Right atrium auricular region (tissue), 2 donors: ENCODE results near the gene TRIM40. TPM values are rescaled to one million over a fixed set of nuclear protein-coding genes. Genes with fewer than 3 reads are reported as not detected.

Experiments used
- DNase-seq: peaks from one replicate; pipeline ENCODE4 v3.0.0-alpha.2; 2019; ENCODE audit warnings: low spot score
- H3K27ac ChIP-seq, 2 donors: fragments of 200-600 bp; sonication (generic); 1 replicate in 1 of 2; 2 replicates in 1 of 2; pipeline ENCODE4 v1.5.1; 2016 to 2019
- H3K27me3 ChIP-seq, 2 donors: fragments of 200-600 bp; sonication (generic); one replicate each; pipeline versions ENCODE4 v1.5.1 to v1.6.0; 2017 to 2019
- H3K36me3 ChIP-seq: fragments of 200-600 bp; sonication (generic); one replicate; pipeline ENCODE4 v1.5.1; 2016
- H3K4me1 ChIP-seq, 2 donors: fragments of 200-600 bp; sonication (generic); one replicate each; pipeline versions ENCODE4 v1.5.1 to v1.6.0; 2017 to 2019
- H3K4me3 ChIP-seq, 2 donors: fragments of 200-600 bp; sonication (generic); 1 replicate in 1 of 2; 2 replicates in 1 of 2; pipeline ENCODE4 v1.5.1; 2017 to 2019; ENCODE audit warnings: mild to moderate bottlenecking in 1 of 2, moderate library complexity in 1 of 2
- H3K9me3 ChIP-seq, 2 donors: fragments of 200-600 bp; sonication (generic); one replicate each; pipeline ENCODE4 v1.5.1; 2019
- CTCF ChIP-seq, 2 donors: fragments of 200-600 bp; sonication (generic); IDR thresholded peaks; one replicate each; pipeline ENCODE4 v1.5.1; 2019; ENCODE audit warnings: antibody characterized with exemption in 2 of 2
- total RNA-seq, 2 donors: library from RNA; depleted of rRNA; stranded (reverse); fragments of >200 nt; gene quantifications; one replicate each; pipeline ENCODE4 v1.1.0, GENCODE V29; 2016

The TRIM40 gene
- total RNA-seq, 2 donors from 2014 or later: not detected

- Histone ChIP-seq H3K27me3 (no peaks in the 10 kb centered on the region), H3K9me3 (no peaks in the 10 kb centered on the region), H3K4me1 (no peaks in the 10 kb centered on the region), H3K4me3 (no peak overlapping the region), H3K36me3 (no peaks in the 10 kb centered on the region), H3K27ac (no peak overlapping the region)
- DNase-seq: no peak
- no peak for TF ChIP-seq CTCF (IDR thresholded peaks at IDR 0.05)
Measured at GRCh38 chr6:30144811-30145210, 8.9 kb downstream of the TRIM40 start.

GRCh38 chr6:30145818-30146217, 9.9 kb downstream of the TRIM40 start:
- Histone ChIP-seq H3K27me3 (no peaks in the 10 kb centered on the region), H3K4me1 (no peaks in the 10 kb centered on the region), H3K9me3 (no peaks in the 10 kb centered on the region), H3K4me3 (no peak overlapping the region), H3K27ac (no peak overlapping the region), H3K36me3 (no peaks in the 10 kb centered on the region)
- TF ChIP-seq CTCF (IDR thresholded peaks at IDR 0.05): no peak
- DNase-seq: no peak

- DNase-seq: no peak
Measured at GRCh38 chr6:30147096-30147495, 11.2 kb downstream of the TRIM40 start.

GRCh38 chr6:30149234-30149633, 13.3 kb downstream of the TRIM40 start:
- TF ChIP-seq CTCF (IDR thresholded peaks at IDR 0.05): no peak
- H3K36me3 ChIP-seq: no peaks in the 10 kb centered on the region

More at GRCh38 chr6:30147096-30147495, 11.2 kb downstream of the TRIM40 start:
- H3K4me3 ChIP-seq: no peak overlapping the region
- no peaks in the 10 kb centered on the region for H3K9me3 ChIP-seq
- H3K27ac ChIP-seq: no peak overlapping the region
- H3K27me3 ChIP-seq: no peaks in the 10 kb centered on the region
- H3K4me1 ChIP-seq: no peaks in the 10 kb centered on the region
- no peaks in the 10 kb centered on the region for H3K36me3 ChIP-seq
- TF ChIP-seq CTCF (IDR thresholded peaks at IDR 0.05): no peak

GRCh38 chr6:30149858-30150550, 14.1 kb downstream of the TRIM40 start:
- Histone ChIP-seq H3K27me3 (no peaks in the 10 kb centered on the region), H3K4me1 (no peaks in the 10 kb centered on the region), H3K36me3 (no peaks in the 10 kb centered on the region), H3K4me3 (no peak overlapping the region), H3K9me3 (no peaks in the 10 kb centered on the region), H3K27ac (no peak overlapping the region)
- TF ChIP-seq CTCF (IDR thresholded peaks at IDR 0.05): no peak
- DNase-seq: no peak

More at GRCh38 chr6:30149234-30149633, 13.3 kb downstream of the TRIM40 start:
- no peak for DNase-seq
- H3K4me1 ChIP-seq: no peaks in the 10 kb centered on the region
- H3K4me3 ChIP-seq: no peak overlapping the region
- no peak overlapping the region for H3K27ac ChIP-seq
- no peaks in the 10 kb centered on the region for H3K27me3 ChIP-seq
- no peaks in the 10 kb centered on the region for H3K9me3 ChIP-seq
